ENCODE results near the gene KDM4C. TPM values are rescaled to one million over a fixed set of nuclear protein-coding genes. Genes with fewer than 3 reads are reported as not detected.

Gene KDM4C
- total RNA-seq, 4 donors from 2014 or later: 75.0 to 95.9 (median 88.9) TPM

GRCh38 chr9:6842584-6842947 is 84.8 kb downstream of the KDM4C start:
- no peak overlapping the region for H3K27ac ChIP-seq
- DNase-seq: no peak
- no peaks in the 10 kb centered on the region for H3K4me1 ChIP-seq
- no peaks in the 10 kb centered on the region for H3K9me3 ChIP-seq
- H3K36me3 ChIP-seq: peaks cover 0 to 6% (median 0%) of the 10 kb centered on the region in 4 donors
- in situ Hi-C loops (cut with MboI; ENCODE audit: low pct_ligation_motif_present in 1 of 4, low pct_unique_long_range_greater_than_20kb in 1 of 4, low sequenced_read_pairs in 3 of 4): no loop called here
- intact Hi-C loops (cut with DNase I; ENCODE audit: low total_unique reads): no loop called here
- WGBS, 2 donors (ENCODE audit: low coverage in 1 of 2): 17 to 74% methylated on average over 1 to 3 of the region's 3 CpGs
- TF ChIP-seq POLR2AphosphoS5 (IDR thresholded peaks at IDR 0.05): no peak
- no peak for TF ChIP-seq POLR2A (IDR thresholded peaks at IDR 0.05)
- TF ChIP-seq, protein P1, sequence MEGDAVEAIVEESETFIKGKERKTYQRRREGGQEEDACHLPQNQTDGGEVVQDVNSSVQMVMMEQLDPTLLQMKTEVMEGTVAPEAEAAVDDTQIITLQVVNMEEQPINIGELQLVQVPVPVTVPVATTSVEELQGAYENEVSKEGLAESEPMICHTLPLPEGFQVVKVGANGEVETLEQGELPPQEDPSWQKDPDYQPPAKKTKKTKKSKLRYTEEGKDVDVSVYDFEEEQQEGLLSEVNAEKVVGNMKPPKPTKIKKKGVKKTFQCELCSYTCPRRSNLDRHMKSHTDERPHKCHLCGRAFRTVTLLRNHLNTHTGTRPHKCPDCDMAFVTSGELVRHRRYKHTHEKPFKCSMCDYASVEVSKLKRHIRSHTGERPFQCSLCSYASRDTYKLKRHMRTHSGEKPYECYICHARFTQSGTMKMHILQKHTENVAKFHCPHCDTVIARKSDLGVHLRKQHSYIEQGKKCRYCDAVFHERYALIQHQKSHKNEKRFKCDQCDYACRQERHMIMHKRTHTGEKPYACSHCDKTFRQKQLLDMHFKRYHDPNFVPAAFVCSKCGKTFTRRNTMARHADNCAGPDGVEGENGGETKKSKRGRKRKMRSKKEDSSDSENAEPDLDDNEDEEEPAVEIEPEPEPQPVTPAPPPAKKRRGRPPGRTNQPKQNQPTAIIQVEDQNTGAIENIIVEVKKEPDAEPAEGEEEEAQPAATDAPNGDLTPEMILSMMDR (IDR thresholded peaks at IDR 0.05): no peak
- TF ChIP-seq EP300 (IDR thresholded peaks at IDR 0.05; ENCODE audit: low read depth): no peak
- no peak overlapping the region for H3K4me3 ChIP-seq
- no peaks in the 10 kb centered on the region for H3K27me3 ChIP-seq

- in situ Hi-C loops (cut with MboI; ENCODE audit: low pct_ligation_motif_present in 1 of 4, low pct_unique_long_range_greater_than_20kb in 1 of 4, low sequenced_read_pairs in 3 of 4): no loop called here
- H3K4me1 ChIP-seq: no peaks in the 10 kb centered on the region
- no peaks in the 10 kb centered on the region for H3K27me3 ChIP-seq
- no peak overlapping the region for H3K27ac ChIP-seq
- H3K36me3 ChIP-seq: no peaks in the 10 kb centered on the region
- TF ChIP-seq EP300 (IDR thresholded peaks at IDR 0.05; ENCODE audit: low read depth): no peak
- TF ChIP-seq POLR2AphosphoS5 (IDR thresholded peaks at IDR 0.05): no peak
- TF ChIP-seq POLR2A (IDR thresholded peaks at IDR 0.05): no peak
- TF ChIP-seq, protein P1 (IDR thresholded peaks at IDR 0.05): no peak
- no peaks in the 10 kb centered on the region for H3K9me3 ChIP-seq
- 85 to 89% methylated on average over 4 of the region's 4 CpGs for WGBS, 2 donors (ENCODE audit: low coverage in 1 of 2)
- DNase-seq: no peak
- intact Hi-C loops (cut with DNase I; ENCODE audit: low total_unique reads): no loop called here
- H3K4me3 ChIP-seq: no peak overlapping the region
Observed at GRCh38 chr9:6843742-6844141, 86.0 kb downstream of the KDM4C start.

DNA sequence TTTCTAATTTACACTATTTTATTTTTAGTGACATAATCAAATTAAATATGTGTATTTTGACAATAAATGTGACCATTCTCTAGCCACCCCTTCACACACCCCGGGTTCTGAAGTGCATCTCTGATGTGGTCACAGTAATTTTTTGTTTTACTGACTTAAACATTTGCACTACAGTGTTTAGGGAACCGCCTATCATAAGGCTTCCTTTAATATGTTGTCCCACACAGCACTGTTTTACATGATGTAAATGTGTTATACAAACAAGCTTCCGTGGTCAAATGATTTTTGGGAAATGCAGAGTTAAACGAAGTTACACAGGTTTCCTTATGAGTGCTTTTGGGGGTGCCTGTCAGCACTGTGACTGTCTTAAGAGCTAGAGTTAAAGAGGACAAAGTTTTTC is 86.5 kb downstream of the KDM4C start:
- Histone ChIP-seq H3K27me3 (no peaks in the 10 kb centered on the region), H3K4me1 (no peaks in the 10 kb centered on the region), H3K9me3 (no peaks in the 10 kb centered on the region), H3K4me3 (no peak overlapping the region), H3K27ac (no peak overlapping the region), H3K36me3 (no peaks in the 10 kb centered on the region)
- DNase-seq: no peak
- no peak for TF ChIP-seq POLR2AphosphoS5 (IDR thresholded peaks at IDR 0.05)
- TF ChIP-seq EP300 (IDR thresholded peaks at IDR 0.05; ENCODE audit: low read depth): no peak
- no peak for TF ChIP-seq POLR2A (IDR thresholded peaks at IDR 0.05)
- TF ChIP-seq, protein P1 (IDR thresholded peaks at IDR 0.05): no peak
- WGBS, 2 donors (ENCODE audit: low coverage in 1 of 2): 75 to 79% methylated on average over 4 of the region's 4 CpGs
- intact Hi-C loops (cut with DNase I; ENCODE audit: low total_unique reads): no loop called here
- in situ Hi-C loops (cut with MboI; ENCODE audit: low pct_ligation_motif_present in 1 of 4, low pct_unique_long_range_greater_than_20kb in 1 of 4, low sequenced_read_pairs in 3 of 4): no loop called here

DNA sequence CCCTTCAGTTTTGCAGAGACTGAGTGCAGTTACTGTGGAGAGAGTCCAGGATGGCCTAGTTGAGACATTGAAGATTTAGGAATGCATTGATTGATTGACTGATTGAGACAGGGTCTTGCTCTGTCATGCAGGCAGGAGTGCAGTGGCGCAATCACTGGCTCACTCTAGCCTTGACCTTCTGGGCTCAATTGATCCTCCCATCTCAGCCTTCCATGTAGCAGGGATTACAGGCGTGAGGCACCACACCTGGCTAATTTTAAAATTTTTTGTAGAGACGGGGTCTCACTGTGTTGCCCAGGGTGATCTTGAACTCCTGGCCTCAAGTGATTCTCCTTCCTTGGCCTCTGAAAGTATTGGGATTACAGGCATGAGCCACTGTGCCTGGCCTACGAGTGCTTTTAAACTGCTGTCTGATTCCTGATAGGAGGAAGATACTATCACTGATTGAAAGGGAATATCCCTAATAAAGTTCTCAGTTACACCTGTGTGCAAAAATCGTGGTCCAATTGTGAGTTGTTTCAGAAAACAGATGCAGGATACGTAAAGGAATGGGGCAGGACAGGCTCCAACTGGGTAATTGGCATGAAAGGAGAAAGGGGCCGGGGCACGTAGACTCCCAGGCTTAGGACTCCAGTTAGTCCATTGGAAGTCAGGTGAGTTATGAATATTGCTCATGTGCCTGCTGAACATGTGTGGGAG is 87.5 kb downstream of the KDM4C start:
- Histone ChIP-seq H3K4me1 (no peaks in the 10 kb centered on the region), H3K36me3 (no peaks in the 10 kb centered on the region), H3K27me3 (no peaks in the 10 kb centered on the region), H3K27ac (no peak overlapping the region), H3K4me3 (no peak overlapping the region), H3K9me3 (no peaks in the 10 kb centered on the region)
- intact Hi-C loops (cut with DNase I; ENCODE audit: low total_unique reads): no loop called here
- TF ChIP-seq, protein P1 (IDR thresholded peaks at IDR 0.05): no peak
- TF ChIP-seq POLR2A (IDR thresholded peaks at IDR 0.05) (no peak), EP300 (IDR thresholded peaks at IDR 0.05; ENCODE audit: low read depth) (no peak), POLR2AphosphoS5 (IDR thresholded peaks at IDR 0.05) (no peak)
- in situ Hi-C loops (cut with MboI; ENCODE audit: low pct_ligation_motif_present in 1 of 4, low pct_unique_long_range_greater_than_20kb in 1 of 4, low sequenced_read_pairs in 3 of 4): no loop called here
- DNase-seq: no peak
- 90 to 97% methylated on average over 2 to 8 of the region's 8 CpGs for WGBS, 2 donors (ENCODE audit: low coverage in 1 of 2)
